ENCODE data around the gene JAG2. TPM values are rescaled to one million over a fixed set of nuclear protein-coding genes. Genes with fewer than 3 reads are reported as not detected.

JAG2 gene
- total RNA-seq, 4 donors from 2014 or later: 20.7 to 29.4 (median 23.3) TPM

- WGBS, 2 donors: 70 to 90% methylated on average over 2 of the region's 18 CpGs
- Histone ChIP-seq H3K36me3 (peaks cover 0 to 61% (median 0%) of the 10 kb centered on the region in 3 donors), H3K9me3 (no peaks in the 10 kb centered on the region), H3K27me3 (no peaks in the 10 kb centered on the region), H3K4me3 (no peak overlapping the region), H3K27ac (no peak overlapping the region), H3K4me1 (peaks cover 0 to 21% (median 0%) of the 10 kb centered on the region in 3 donors)
- intact Hi-C loops (cut with DNase I): no loop called here
- no peak for DNase-seq
- TF ChIP-seq, protein P1, sequence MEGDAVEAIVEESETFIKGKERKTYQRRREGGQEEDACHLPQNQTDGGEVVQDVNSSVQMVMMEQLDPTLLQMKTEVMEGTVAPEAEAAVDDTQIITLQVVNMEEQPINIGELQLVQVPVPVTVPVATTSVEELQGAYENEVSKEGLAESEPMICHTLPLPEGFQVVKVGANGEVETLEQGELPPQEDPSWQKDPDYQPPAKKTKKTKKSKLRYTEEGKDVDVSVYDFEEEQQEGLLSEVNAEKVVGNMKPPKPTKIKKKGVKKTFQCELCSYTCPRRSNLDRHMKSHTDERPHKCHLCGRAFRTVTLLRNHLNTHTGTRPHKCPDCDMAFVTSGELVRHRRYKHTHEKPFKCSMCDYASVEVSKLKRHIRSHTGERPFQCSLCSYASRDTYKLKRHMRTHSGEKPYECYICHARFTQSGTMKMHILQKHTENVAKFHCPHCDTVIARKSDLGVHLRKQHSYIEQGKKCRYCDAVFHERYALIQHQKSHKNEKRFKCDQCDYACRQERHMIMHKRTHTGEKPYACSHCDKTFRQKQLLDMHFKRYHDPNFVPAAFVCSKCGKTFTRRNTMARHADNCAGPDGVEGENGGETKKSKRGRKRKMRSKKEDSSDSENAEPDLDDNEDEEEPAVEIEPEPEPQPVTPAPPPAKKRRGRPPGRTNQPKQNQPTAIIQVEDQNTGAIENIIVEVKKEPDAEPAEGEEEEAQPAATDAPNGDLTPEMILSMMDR (IDR thresholded peaks at IDR 0.05): no peak
- TF ChIP-seq POLR2A (IDR thresholded peaks at IDR 0.05): no peak
Measured at GRCh38 chr14:105149146-105149781, 19.3 kb downstream of the JAG2 start.

- peaks cover 0 to 66% (median 0%) of the 10 kb centered on the region in 3 donors for H3K36me3 ChIP-seq
- no peaks in the 10 kb centered on the region for H3K9me3 ChIP-seq
- WGBS, 2 donors: 90 to 95% methylated on average over 4 to 9 of the region's 27 CpGs
- DNase-seq: no peak
- no peak overlapping the region for H3K4me3 ChIP-seq
- H3K4me1 ChIP-seq: peaks cover 0 to 15% (median 0%) of the 10 kb centered on the region in 3 donors
- TF ChIP-seq, protein P1 (IDR thresholded peaks at IDR 0.05): no peak
- no peak for TF ChIP-seq POLR2A (IDR thresholded peaks at IDR 0.05)
- no peak overlapping the region for H3K27ac ChIP-seq
- no peaks in the 10 kb centered on the region for H3K27me3 ChIP-seq
- intact Hi-C loops (cut with DNase I): no loop called here
Measured at GRCh38 chr14:105148604-105149145, 19.9 kb downstream of the JAG2 start.

DNA sequence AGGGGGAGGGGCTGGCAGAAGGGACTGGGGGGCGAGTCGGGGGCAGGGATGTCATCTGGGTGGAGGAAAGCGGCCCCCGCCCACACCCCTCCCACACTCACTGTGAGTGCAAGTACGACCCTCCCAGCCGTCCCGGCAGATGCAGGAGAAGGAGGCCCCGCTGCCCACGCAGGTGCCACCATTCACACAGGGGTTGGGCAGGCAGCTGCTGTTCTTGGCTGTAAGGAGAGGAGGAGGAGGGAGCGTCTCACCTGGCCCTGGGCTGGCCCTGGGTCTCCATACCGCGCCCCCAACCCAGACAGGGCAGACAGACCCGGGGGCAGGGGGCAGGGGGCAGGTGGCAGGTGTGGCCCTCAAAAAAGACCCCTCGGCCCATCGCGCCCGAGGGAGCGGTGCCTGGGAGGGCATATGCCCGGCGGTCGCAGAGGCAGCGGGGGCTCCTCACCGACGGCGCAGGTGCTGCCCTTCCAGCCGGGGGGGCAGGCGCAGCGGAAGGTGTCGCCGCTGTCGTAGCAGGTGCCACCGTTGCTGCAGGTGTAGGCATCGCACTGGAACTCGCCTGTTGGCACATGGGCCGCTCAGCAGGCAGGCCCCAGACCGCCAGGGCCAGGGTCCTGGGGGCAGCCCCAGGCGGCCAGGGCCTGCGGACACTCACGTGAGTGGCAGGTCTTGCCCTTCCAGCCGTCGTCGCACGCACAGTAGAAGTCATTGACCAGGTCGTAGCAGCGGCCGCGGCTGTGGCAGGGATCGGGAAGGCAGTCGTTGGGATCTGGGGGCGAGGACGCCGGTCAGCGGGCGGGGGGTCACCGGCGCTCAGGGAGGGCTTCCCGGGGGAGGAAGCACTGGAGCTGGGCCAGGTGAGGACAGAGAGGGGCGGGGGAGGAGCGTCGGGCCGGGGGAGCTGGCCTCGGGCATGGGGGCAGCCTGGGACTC, 20.6 kb downstream of the JAG2 start:
- Histone ChIP-seq H3K27me3 (no peaks in the 10 kb centered on the region), H3K4me3 (no peak overlapping the region), H3K36me3 (peaks cover 0 to 73% (median 0%) of the 10 kb centered on the region in 3 donors), H3K27ac (no peak overlapping the region), H3K9me3 (no peaks in the 10 kb centered on the region), H3K4me1 (peaks cover 0 to 9% (median 0%) of the 10 kb centered on the region in 3 donors)
- intact Hi-C loops (cut with DNase I): no loop called here
- no peak for TF ChIP-seq POLR2A (IDR thresholded peaks at IDR 0.05)
- TF ChIP-seq, protein P1 (IDR thresholded peaks at IDR 0.05): no peak
- DNase-seq: no peak
- WGBS, 2 donors: 20 to 98% methylated on average over 1 to 10 of the region's 62 CpGs

- no peak overlapping the region for H3K27ac ChIP-seq
- H3K36me3 ChIP-seq: peaks cover 0 to 82% (median 0%) of the 10 kb centered on the region in 3 donors
- H3K4me1 ChIP-seq: peaks cover 0 to 1% (median 0%) of the 10 kb centered on the region in 3 donors
- intact Hi-C loops (cut with DNase I): no loop called here
- H3K4me3 ChIP-seq: no peak overlapping the region
- H3K9me3 ChIP-seq: no peaks in the 10 kb centered on the region
- DNase-seq: no peak
- no peaks in the 10 kb centered on the region for H3K27me3 ChIP-seq
- WGBS, 2 donors: 92% methylated on average over 5 of the region's 22 CpGs; no CpG with 5 or more reads in 1 of the 2 donors
- no peak for TF ChIP-seq POLR2A (IDR thresholded peaks at IDR 0.05)
- TF ChIP-seq, protein P1 (IDR thresholded peaks at IDR 0.05): no peak
Measured at GRCh38 chr14:105146976-105147635, 21.5 kb downstream of the JAG2 start.

Measured in esophagus squamous epithelium (tissue), 5 donors.